ENCODE data around the gene DLGAP1.

DLGAP1 gene

GRCh38 chr18:3560755-3561154, 894.4 kb downstream of the DLGAP1 start:
- H3K4me3 ChIP-seq (ENCODE audit: low read depth, low read length) = no peak overlapping the region
- no peak for TF ChIP-seq CTCF (IDR thresholded peaks at IDR 0.05; ENCODE audit: borderline replicate concordance, insufficient read depth, low read depth, low read length)

DNA sequence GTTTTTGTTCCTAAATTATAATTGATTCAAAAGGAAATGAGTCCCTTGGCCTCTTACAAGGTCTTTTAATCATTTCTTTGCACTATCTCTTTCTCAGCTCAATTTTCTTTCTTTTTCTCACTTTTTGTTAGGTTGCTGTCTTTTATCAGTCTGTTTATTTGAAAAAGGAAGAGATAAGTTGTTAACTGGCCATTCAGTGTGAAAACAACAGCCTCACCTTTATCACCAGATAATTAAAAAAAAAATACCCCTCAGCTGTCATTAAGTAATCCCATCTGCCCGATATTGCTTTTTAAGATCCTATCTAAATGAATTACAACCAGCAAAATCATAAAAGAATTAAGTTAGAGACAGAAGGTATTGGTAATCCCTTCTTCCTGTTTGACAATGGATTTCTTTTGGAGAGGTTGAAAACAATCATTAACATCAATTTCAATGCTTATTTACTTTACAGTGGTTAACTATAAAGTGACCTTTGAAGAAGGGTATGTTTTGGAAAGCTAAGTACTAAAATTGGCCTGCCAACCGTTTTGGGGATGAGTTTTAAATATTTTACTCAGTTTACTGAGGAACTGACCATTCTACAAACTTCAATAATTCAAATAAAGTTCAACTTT, 900.2 kb downstream of the DLGAP1 start:
- no peak overlapping the region for H3K4me3 ChIP-seq (ENCODE audit: low read depth, low read length)

GRCh38 chr18:3554091-3554601, 901.0 kb downstream of the DLGAP1 start:
- no peak for TF ChIP-seq CTCF (IDR thresholded peaks at IDR 0.05; ENCODE audit: borderline replicate concordance, insufficient read depth, low read depth, low read length)
- H3K4me3 ChIP-seq (ENCODE audit: low read depth, low read length) = no peak overlapping the region

More for the DNA sequence above, 900.2 kb downstream of the DLGAP1 start:
- no peak for TF ChIP-seq CTCF (IDR thresholded peaks at IDR 0.05; ENCODE audit: borderline replicate concordance, insufficient read depth, low read depth, low read length)

- H3K4me3 ChIP-seq (ENCODE audit: low read depth, low read length) = no peak overlapping the region
- no peak for TF ChIP-seq CTCF (IDR thresholded peaks at IDR 0.05; ENCODE audit: borderline replicate concordance, insufficient read depth, low read depth, low read length)
Measured at GRCh38 chr18:3552305-3552704, 902.8 kb downstream of the DLGAP1 start.

GRCh38 chr18:3547891-3548615, 907.1 kb downstream of the DLGAP1 start:
- H3K4me3 ChIP-seq (ENCODE audit: low read depth, low read length) = no peak overlapping the region
- no peak for TF ChIP-seq CTCF (IDR thresholded peaks at IDR 0.05; ENCODE audit: borderline replicate concordance, insufficient read depth, low read depth, low read length)

GRCh38 chr18:3546106-3546505, 909.0 kb downstream of the DLGAP1 start:
- no peak for TF ChIP-seq CTCF (IDR thresholded peaks at IDR 0.05; ENCODE audit: borderline replicate concordance, insufficient read depth, low read depth, low read length)
- no peak overlapping the region for H3K4me3 ChIP-seq (ENCODE audit: low read depth, low read length)

- no peak overlapping the region for H3K4me3 ChIP-seq (ENCODE audit: low read depth, low read length)
- TF ChIP-seq CTCF (IDR thresholded peaks at IDR 0.05; ENCODE audit: borderline replicate concordance, insufficient read depth, low read depth, low read length) = no peak
Measured at GRCh38 chr18:3544537-3544936, 910.6 kb downstream of the DLGAP1 start.

Measured in GM12875 (cell line).